Measurements from ENCODE around the gene HLA-DQB2.

GRCh38 chr6:32759669-32760068, 3.7 kb downstream of the HLA-DQB2 start:
- no peak for TF ChIP-seq CTCF (IDR thresholded peaks at IDR 0.05)
- no peak for TF ChIP-seq POLR2A (IDR thresholded peaks at IDR 0.05)
